ENCODE data around the gene MORN4. TPM values are rescaled to one million over a fixed set of nuclear protein-coding genes. Genes with fewer than 3 reads are reported as not detected.
A peak's percentile ranks its signal among the peaks of the same experiment; 100 is the strongest.

The MORN4 gene
- total RNA-seq, 1 donor from 2014 or later: 25.9 TPM

DNA sequence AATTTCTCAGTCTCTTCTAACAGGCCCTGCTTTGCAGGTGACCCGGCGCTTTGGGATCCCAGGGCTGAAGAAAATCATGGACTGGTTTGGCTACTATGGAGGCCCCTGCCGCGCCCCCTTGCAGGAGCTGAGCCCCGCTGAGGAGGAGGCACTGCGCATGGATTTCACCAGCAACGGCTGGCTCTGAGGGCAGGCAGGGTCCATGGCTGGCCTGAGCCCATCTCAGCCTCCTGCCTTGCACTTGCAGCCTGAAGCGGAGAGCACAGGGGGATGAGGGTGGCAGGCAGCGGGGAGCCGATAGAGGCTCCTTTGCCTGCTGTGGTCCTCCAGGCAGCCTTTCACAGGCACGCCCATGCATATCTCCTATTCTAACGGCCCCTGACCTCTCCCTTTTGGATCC, 21.8 kb downstream of the MORN4 start:
- H3K4me3 Mint-ChIP-seq: no peak overlapping the region
- H3K4me1 Mint-ChIP-seq: peaks cover 16% of the 10 kb centered on the region
- DNase-seq (ENCODE audit: low read depth, low spot score): no peak
- no peaks in the 10 kb centered on the region for H3K36me3 Mint-ChIP-seq (ENCODE audit: low read depth)
- no peak overlapping the region for H3K27ac Mint-ChIP-seq (ENCODE audit: unreplicated experiment)
- TF ChIP-seq, protein P1, sequence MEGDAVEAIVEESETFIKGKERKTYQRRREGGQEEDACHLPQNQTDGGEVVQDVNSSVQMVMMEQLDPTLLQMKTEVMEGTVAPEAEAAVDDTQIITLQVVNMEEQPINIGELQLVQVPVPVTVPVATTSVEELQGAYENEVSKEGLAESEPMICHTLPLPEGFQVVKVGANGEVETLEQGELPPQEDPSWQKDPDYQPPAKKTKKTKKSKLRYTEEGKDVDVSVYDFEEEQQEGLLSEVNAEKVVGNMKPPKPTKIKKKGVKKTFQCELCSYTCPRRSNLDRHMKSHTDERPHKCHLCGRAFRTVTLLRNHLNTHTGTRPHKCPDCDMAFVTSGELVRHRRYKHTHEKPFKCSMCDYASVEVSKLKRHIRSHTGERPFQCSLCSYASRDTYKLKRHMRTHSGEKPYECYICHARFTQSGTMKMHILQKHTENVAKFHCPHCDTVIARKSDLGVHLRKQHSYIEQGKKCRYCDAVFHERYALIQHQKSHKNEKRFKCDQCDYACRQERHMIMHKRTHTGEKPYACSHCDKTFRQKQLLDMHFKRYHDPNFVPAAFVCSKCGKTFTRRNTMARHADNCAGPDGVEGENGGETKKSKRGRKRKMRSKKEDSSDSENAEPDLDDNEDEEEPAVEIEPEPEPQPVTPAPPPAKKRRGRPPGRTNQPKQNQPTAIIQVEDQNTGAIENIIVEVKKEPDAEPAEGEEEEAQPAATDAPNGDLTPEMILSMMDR (conservative IDR thresholded peaks at IDR 0.05): no peak
- H3K9me3 Mint-ChIP-seq: no peaks in the 10 kb centered on the region
- no peaks in the 10 kb centered on the region for H3K27me3 Mint-ChIP-seq (ENCODE audit: low read depth)

GRCh38 chr10:97608991-97609561, 24.2 kb downstream of the MORN4 start:
- no peak overlapping the region for H3K4me3 Mint-ChIP-seq
- H3K36me3 Mint-ChIP-seq (ENCODE audit: low read depth): no peaks in the 10 kb centered on the region
- H3K4me1 Mint-ChIP-seq: peaks cover 16% of the 10 kb centered on the region
- H3K27me3 Mint-ChIP-seq (ENCODE audit: low read depth): no peaks in the 10 kb centered on the region
- no peak for DNase-seq (ENCODE audit: low read depth, low spot score)
- TF ChIP-seq, protein P1 (conservative IDR thresholded peaks at IDR 0.05): no peak
- no peaks in the 10 kb centered on the region for H3K9me3 Mint-ChIP-seq
- no peak overlapping the region for H3K27ac Mint-ChIP-seq (ENCODE audit: unreplicated experiment)

- Mint-ChIP-seq H3K4me3 (no peak overlapping the region), H3K27me3 (ENCODE audit: low read depth) (no peaks in the 10 kb centered on the region), H3K36me3 (ENCODE audit: low read depth) (no peaks in the 10 kb centered on the region), H3K9me3 (no peaks in the 10 kb centered on the region), H3K27ac (ENCODE audit: unreplicated experiment) (peak overlapping the region; percentile 2), H3K4me1 (peaks cover 12% of the 10 kb centered on the region)
- no peak for DNase-seq (ENCODE audit: low read depth, low spot score)
- TF ChIP-seq, protein P1 (conservative IDR thresholded peaks at IDR 0.05): no peak
These were observed 26.1 kb downstream of the MORN4 start for GRCh38 chr10:97607095-97607636.

DNA sequence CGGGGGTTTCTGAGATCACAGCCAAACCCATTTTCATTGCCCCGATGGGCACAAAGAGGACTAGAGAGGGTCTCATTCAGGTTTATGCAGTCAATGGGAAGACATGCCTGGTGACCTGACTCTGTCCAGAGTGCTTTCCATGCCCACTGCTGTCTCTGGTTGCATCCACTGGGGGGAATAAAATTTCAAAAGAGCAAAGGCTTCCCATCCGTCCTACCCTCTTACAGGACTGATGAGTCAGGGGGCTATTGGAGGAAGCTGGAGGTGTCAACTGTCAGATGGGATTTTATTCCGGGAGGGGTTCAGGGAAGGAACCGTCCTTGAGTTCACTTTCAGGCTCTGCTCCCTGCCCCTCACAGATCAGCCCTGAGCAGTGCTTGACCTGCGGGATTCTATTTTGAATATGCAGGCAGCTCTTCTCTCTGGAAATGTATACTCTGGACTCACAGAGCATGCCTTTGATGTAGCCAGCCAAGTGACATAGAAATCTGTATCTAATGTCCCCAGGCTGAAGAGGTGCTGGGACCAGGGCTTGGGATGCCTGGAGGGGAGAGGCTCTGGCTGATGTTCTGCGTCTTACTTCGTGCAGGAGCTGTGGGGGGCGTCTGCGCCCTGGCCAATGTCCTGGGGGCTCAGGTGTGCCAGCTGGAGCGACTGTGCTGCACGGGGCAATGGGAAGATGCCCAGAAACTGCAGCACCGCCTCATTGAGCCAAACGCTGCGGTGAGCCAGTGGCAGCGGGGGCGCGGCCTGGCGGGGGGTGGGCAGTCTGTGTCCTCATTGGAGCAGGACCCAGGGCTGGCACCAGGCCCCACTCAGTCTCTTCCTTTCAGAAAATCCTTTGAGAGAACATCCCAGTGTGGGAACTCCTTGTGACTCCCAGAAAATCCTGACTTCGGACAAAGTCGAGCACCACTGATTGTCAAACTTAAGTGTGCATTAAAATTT, 31.8 kb downstream of the MORN4 start:
- Mint-ChIP-seq H3K4me3 (no peak overlapping the region), H3K36me3 (ENCODE audit: low read depth) (no peaks in the 10 kb centered on the region), H3K4me1 (no peaks in the 10 kb centered on the region), H3K27me3 (ENCODE audit: low read depth) (no peaks in the 10 kb centered on the region), H3K27ac (ENCODE audit: unreplicated experiment) (no peak overlapping the region), H3K9me3 (no peaks in the 10 kb centered on the region)
- TF ChIP-seq, protein P1 (conservative IDR thresholded peaks at IDR 0.05): no peak
- DNase-seq (ENCODE audit: low read depth, low spot score): no peak

GRCh38 chr10:97600616-97601015, 32.7 kb downstream of the MORN4 start:
- no peaks in the 10 kb centered on the region for H3K4me1 Mint-ChIP-seq
- no peak overlapping the region for H3K4me3 Mint-ChIP-seq
- no peaks in the 10 kb centered on the region for H3K9me3 Mint-ChIP-seq
- DNase-seq (ENCODE audit: low read depth, low spot score): no peak
- TF ChIP-seq, protein P1 (conservative IDR thresholded peaks at IDR 0.05): no peak
- no peaks in the 10 kb centered on the region for H3K27me3 Mint-ChIP-seq (ENCODE audit: low read depth)
- H3K27ac Mint-ChIP-seq (ENCODE audit: unreplicated experiment): no peak overlapping the region
- no peaks in the 10 kb centered on the region for H3K36me3 Mint-ChIP-seq (ENCODE audit: low read depth)
